AG20443 (cell line): ENCODE data around the gene PALM3.

Experiments
- DNase-seq: peaks from one replicate; pipeline ENCODE4 v3.0.0; 2012; ENCODE audit warnings: low spot score, mixed read lengths

Gene PALM3, protein sequence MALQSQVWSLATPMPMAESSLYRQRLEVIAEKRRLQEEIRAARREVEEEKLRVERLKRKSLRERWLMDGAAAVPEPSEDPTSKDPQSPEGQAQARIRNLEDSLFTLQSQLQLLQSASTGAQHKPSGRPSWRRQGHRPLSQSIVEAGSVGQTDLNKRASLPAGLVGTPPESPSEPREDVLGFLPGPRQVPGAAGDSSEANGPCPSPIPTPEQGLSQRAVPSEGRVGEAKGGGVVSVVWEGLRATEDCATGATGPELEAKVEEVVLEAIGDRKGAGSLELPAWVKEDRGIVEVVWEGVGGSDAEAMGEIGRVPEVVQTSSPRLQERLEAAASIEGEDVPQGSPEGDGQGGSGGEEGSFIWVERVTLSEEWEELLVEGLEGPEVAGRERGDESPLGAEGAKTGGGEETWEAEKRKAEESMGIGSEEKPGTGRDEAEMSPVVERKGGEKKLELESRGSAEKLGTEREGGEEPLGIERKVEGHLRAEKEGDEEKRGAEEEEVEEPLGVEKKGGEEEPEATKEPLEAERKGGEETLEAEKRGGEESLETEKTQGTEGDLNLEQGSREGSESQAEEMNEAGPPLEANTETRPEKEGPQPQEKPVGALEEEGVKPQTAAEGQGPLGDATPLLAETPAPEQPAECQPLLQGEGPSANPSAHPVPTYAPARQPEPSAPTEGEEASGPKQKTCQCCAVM

DNA sequence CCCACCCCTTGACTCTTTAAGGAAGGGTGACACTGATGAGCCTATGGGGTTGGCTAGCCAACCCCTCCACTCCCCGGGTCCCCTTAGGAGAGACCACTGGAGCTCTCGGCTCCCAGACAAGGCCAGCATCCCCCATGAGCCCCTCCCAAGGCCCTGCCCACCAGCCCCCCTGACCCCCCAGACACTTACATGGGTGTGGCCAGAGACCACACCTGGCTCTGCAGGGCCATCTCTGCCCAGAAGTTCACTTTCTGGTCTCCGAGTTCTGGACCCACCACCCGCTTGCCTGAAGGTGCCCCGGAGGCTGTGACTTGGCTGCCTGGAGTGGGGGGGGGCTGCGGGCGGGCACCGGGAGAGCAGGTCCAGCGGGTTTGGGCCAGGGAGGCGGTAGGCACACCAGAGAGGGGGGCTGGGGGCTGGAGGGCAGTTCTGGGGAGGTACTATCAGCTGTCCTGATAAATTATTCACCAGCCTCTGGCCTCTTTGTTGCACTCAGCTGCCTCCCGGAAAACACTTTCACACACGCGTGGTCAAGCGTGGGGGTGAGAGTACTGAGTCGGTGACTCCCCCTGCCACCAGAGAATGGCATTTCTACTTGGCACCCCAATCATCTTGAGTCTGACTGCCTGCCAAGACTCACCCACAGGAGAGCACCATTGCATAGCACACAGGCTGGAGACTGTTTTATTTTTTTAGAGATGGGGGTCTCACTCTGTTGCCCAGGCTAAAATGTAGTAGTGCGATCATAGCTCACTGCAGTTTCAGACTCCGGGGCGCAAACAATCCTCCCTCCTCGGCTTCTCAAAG, at the start of gene PALM3:
Gene PALM3, minus strand, starts transcription at position 326 of the 807 bp plus-strand sequence. Its CDS starts 96 bp downstream, at position 230.
- peak; percentile 4 for DNase-seq

DNA sequence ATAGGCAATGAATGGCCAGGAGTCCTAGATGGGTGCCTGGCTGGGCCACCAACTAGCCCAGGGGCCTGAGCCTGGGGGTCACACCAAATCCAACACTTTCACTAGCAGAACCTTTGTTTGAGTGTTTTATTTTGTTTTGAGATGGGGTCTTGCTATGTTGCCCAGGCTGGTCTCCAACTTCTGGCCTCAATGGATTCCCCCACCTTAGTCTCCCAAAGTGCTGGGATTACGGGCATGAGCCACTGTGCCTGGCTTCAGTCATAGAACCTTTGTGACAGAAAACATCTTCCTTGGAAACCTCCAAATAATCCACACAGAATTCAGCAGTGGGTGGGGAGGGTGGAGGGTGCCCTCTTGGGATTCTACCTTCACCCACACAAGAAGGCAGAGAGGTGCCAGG, 49.6 kb upstream of the PALM3 start:
- no peak for DNase-seq

DNA sequence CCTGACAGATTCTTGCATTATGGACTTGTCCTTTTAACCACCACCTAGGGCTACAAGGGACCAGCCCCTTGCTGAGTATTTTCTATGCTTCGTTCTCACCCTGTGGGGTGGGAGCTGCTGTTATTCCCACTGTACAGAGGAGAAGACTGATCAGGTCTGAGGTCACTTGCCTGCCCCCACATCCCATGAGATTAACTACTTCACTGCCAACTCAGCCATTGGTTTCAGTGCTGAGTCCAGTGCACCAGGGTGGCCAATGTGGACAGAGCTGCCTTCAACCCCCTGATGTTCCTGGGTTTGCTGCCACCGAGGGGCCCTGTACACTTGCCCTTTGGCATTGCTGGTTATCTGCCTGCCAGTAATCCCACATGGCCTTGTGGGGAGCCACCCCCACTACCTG, 48.8 kb upstream of the PALM3 start:
- DNase-seq = no peak

DNA sequence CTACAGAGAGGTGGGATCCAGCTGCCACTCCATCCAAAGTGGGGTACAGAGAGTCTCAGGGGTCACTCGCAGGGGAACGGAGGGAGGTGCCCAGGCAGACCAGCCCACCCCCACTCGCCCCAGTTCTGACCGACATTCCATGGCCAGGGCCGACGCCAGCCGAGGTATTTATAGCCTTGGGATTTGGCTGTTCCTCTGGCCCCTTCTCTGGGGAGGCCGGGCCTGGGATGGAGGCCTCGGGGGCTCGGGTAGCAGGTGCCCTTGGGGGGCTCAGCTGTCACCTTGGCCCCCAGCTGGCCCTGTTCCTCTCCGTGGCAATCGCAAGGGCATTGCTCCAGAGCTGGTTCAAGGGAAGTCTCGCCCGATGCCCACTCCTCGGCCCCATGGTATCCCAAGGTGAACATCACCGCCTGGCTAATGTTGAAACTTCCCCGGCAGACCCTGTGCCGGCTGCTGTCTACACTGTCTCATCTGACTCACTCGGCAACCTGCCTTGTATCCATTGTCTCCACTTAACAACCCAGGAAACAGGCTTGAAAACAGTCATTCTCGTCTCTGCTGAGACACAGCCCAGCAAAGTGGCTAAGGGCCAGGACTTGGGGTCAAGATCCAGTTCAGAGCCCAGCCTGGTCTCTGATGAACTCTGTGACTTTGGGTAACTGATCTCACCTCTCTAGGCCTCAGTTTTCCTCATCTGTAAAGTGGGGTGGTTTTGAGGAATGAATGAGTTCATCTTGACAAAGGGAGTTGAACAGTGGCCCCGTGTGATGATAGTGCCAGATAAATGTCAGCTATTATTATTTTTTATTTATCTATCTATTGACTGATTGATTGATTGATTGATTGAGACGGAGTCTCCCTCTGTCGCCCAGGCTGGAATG, 45.9 kb upstream of the PALM3 start:
- no peak for DNase-seq

DNA sequence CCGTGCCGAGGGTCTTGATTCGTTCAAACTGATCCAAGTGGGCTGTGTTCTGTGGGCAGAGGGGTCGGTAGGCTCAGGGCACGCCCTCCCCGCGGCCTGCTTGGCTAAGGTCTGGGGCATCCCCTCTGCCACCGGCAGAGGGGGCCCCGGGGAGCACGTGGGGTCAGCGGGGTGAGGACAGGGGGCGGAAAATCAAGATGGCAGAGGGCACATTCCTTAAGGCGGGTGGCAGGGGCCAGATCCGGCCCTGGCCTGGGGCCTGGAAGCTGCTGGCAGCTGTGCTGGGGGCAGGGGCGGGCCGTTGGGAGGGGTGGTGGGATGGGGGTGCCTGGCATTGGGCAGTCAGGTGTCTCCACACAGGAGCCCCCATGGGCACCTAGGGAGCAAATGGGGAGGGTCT, 45.0 kb upstream of the PALM3 start:
- no peak for DNase-seq

DNA sequence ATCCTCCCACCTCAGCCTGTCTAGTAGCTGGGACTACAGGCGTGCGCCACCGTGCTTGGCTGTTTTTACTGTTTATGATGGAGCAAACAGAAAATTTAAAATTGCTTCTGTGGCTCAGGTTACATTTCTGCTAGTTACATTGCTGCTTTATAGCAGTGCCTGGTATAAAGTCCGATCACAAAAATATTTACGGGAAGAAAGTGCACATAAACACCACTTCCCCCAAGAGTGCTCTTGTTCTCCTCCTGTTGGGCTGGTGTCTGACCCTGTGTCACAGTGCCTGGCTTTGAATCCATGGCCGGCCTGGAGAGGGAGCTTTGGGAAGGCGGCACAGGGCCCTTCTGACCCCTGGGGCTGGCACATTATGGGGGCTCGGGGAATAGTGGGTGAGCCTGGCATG, 43.8 kb upstream of the PALM3 start:
- DNase-seq = no peak

DNA sequence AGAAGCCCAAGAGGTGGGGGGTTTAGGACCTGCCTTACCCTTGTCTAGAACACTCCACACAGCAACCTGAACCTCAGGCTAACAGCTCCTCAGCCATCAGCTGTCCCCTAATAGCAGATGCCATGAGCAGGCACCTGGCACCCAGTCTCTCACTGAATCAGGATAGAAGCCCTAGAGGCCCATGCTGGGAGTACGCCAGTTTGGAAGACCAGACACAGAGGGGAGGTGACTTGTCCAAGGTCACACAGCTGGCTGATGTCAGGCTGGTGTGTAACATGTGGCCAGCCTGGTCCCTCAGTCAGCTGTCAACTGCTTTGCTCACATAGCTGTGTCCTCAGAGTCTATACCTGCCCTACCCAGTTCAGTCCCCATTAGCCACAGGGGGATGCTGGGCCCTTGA, 41.4 kb upstream of the PALM3 start:
- no peak for DNase-seq

DNA sequence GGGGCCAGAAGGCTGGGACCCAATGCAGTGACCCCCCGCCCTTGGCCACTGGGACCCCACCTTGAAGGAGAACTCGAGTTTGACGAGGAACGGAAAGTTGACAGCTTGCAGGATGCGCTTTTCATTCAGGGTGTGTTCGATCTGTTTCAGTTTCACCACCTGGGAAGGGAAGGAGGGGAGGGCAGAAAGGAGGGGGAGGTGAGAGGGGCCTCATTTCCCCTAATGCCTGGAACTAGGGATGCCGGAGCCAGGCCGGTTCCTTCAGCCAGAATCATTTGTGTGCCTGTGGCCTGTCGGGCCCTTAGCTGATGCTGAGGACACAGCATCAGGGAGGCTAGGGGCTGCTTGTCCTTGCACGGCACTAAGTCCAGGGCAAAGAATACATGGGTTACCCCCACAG, 40.9 kb upstream of the PALM3 start:
- DNase-seq = no peak

DNA sequence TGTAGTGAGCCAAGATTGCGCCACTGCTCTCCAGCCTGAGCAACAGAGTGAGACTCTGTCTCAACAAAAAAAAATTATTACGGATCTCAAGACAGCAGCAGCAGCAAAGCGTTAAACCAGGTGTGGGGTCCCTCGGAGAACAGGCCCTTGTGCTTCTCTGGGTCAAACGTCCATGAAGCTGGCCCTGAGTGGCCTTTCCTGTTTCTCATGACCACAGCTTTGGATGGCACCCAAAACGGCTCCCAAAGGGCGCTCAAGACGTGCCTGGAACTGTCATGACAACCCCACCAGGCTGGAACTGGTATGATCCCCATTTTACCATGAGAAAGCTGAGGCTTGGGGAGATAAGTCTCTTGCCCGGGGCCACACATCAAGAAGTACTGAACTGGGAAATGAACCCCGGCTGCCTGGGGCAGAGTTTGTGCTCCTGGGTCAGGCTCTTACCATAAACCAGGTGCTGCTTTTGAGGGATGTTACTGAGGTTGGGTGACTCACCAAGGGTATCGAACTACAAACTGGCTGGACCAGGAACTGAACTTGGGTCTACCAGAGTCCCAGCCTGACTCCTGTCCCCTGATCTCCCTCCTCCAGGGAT, 40.3 kb upstream of the PALM3 start:
- no peak for DNase-seq

DNA sequence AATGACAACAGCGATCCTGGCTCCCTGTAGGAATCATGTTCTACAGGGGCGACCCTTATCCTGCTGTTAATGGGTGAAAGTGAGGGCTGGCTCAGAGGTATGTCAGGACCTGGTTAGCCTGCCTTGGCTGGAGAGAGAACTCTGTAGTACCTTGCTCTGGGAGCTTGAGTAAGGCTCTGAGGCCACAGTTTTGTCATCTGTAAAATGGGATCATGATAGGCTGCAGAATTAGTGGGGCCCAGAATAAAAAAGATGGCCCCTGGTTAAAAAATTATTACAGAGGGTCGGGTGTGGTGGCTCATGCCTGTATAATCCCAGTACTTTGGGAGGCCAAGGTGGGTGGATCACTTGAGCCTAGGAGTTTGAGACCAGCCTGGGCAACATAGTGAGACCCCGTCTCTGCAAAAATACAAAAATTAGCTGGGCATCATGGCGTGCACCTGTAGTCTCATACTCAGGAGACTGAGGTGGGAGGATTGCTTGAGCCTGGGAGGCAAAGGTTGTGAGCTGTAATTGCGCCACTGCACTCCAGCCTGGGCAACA, 39.2 kb upstream of the PALM3 start:
- no peak for DNase-seq

DNA sequence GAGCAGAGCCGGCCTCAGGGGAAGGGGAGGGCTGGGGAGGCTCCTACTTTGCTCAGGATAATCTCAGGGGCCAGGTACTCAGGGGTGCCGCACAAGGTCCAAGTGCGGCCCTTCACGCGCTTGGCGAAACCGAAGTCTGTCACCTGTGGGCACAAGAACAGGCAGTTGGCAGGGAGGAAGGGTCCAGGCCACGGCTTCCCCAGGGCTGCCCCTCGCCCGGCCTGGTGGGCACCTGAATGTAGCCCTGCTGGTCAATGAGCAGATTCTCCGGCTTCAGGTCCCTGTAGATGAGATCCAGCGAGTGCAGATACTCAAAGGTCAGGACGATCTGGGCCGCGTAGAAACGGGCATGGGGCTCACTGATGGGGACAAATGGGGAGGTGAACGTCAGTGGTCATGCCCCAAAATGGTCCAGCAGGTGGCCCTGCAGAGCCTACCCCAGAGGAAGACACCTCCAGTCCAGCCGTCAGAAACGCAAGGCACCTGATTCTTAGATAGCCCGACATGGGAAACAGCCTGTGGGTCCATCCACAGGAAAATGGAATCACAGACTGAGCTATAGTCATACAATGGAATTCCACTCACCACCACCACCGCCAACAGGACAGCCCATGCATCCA, 35.8 kb upstream of the PALM3 start:
- DNase-seq = peak; percentile 2

DNA sequence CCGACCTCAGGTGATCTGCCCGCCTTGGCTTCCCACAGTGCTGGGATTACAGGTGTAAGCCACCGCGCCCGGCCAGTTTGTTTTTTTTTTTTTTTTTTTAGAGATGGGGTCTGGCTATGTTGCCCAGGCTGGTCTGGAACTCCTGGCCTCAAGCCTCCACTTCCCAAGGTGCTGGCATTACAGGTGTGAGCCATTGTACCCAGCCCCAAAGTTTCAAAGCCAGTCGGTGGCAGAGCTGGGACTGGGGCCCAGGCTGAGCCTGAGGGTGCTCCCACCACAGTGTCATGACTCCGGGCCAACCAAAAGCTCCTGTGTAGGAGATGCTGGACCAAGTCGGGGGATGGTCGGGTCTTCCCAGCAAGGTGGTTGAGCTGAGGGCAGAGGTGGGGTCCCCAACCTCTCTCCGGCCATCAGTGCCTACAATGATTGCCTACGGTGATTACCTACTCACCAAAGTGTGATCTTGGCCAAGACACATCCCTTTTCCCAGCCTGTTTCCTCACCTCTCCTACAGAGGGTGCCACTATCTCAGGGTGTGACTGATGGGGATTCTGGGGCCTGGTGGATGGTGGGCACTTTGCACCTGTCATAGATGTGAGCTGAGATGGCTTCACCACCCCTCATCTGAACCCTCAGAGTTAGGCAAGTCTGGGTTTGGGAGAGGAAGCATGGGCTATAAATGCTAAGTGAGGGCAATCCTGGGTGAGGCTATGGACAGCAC, 34.6 kb upstream of the PALM3 start:
- no peak for DNase-seq

DNA sequence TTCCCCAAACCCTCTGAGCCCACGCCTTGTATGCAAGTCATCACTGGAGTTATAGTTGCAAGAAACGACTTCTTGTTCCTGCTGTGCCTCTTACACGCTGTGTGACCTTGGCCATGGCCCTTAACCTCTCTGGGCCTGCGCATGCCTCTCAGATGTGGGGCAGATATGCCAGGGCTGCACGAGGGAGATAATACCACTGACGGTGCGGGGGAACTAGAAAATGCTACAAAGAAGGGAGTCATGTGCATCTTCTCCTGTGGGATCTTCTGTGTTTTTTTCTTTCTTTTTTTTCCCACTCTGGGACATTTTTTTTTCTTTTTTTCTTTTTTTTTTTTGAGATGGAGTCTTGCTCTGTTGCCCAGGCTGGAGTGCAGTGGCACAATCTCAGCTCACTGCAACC, 33.0 kb upstream of the PALM3 start:
- no peak for DNase-seq

DNA sequence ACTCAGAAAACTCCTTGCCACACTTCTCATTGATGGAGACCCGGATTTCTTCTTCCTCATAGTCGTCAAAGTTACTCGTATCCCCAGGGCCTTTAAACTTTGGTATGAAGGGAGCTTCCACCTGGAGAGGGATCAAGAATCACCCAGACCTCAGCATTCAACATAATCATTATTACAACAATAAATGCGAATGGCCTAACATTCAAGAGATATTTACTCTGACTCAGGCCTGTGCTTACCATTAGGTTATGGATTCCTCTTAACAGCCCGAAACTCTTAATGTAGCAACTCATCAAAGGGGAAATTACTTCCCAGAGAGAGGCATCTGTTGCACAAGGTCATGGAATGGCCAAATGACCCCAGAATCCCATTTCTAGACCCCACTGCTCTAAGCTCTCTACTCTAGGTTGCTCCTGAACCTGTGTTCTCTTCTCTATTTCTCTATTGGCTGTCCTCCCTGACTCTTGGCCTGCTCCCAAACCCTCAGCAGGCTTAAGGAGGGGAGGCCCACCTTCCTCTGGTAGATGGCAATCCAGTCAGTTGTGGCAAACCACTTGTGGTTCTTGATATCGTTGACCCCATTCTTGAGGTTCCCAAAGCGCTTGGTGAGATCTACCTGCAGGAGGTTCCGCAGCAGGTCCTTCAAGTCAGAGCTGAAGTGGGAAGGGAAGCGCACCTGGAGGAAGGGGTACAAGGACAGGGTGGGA, 31.4 kb upstream of the PALM3 start:
- no peak for DNase-seq

DNA sequence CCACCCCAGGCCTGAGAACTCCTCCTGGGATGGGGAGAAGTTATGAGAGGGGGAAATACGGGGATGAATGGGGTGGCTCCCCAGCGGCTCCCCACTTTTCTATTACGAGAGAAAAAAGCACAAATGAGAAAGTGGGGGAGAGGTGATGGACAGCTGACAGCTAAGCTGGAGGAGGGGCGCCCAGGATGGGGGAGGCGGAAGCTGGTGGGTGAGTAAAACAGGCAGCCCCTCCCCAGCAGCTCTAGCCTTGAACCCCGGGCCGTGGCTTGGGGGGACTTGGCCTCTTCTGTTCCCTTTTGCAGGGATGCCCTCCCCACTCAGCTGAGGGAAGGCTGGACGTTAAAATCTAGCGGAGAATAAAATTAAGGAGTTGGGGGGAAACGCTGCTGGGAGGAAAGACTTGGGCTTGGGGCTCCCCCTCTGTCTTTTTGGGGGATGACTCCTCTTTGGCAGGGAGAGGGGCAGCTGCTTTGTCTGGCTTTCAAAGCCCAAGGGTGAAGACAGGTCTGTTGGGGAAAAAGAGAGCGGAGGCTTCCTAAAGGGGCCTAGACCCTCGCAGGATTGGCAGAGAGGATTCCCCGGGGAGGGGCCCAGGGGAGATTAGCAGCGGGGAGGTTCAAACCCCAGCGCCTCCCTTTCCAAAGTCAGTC, 30.1 kb upstream of the PALM3 start:
- peak; percentile 18 for DNase-seq

DNA sequence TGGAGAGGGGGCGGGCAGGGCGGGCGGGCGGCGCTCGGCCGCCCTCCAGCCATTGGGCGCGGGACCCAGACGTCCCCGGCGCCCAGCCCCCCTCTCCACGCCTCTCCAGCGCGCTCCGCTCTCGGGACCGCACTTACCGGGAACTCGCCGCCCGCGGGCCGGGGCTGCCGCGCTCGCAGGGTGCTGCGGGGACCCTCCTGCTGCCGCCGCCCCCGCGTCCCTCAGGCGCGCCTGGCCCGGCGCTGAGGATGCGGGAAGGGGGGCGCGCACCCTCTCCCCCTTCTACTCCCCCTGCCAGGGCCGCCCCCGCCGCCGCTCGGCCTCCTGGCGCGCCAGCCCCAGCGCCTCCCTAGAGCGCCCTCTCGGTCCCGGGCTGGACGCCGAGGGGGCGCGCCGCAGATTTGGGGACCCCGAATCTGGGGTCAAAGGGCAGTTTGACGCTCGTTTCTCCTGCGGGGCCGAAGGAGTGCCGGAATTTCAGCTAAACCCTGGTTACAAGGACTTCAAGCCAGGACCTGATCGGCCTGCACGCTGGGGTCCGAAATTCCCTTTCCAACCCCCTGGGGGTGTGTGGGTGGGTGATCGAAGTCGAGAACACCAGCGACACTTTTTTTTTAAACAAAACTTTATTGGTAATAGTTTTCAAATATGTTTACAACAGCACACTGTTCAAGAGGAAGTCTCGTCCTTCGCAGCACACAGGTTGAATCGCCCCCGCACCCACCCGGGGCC, 29.4 kb upstream of the PALM3 start:
- DNase-seq = peak; percentile 52

DNA sequence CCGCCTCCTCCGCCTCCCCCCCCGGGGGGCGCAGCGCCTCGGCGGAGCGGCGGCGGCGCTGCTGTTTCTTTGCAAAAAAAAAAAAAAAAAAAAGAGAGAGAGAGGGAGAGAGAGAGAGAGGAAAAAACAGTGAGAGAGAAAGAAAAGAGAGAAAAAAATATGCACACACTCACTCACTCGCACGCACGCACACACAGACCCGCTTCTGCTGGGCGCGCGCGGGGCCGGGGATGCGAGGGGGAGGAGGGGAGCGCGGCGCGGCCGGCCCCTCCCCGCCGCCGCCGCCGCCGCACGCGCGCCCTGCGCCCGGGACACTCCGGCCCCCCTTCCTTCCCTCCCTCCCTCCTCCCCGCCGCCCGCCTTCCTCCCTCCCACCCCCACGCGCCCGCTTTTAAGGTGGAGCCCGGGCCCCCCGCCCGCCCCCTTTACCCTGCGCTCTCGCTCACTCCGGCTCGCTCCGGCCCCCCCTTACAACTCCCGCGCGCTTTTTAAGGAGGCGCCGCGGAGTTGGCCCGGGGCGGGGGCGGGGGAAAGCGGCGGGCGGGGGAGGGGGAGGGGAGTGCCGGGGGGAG, 28.7 kb upstream of the PALM3 start, which contains the start of gene SAMD1:
Gene SAMD1, minus strand, starts transcription at position 243 of the 572 bp plus-strand sequence.
- DNase-seq = peak; percentile 93
